Measurements from ENCODE around the gene PODXL2.
"Not testable (repeated sequence)": the region's sequence is repeated elsewhere in the genome, so short reads cannot be mapped to it uniquely, and the experiment has no call there.

Gene PODXL2

GRCh38 chr3:127651516-127652172 lies 22.7 kb downstream of the PODXL2 start:
- DNase-seq (ENCODE audit: insufficient read length, low spot score) (no peak), FAIRE-seq (no peak)
- no peak for TF ChIP-seq CTCF (IDR thresholded peaks at IDR 0.05; ENCODE audit: insufficient read depth, missing control alignments)

- TF ChIP-seq CTCF (IDR thresholded peaks at IDR 0.05; ENCODE audit: insufficient read depth, missing control alignments), result peak; percentile 63
- FAIRE-seq, result no peak
- DNase-seq (ENCODE audit: insufficient read length, low spot score), result peak; percentile 52
Observed at GRCh38 chr3:127652246-127652995, 23.4 kb downstream of the PODXL2 start.

GRCh38 chr3:127654374-127654773 lies 25.4 kb downstream of the PODXL2 start:
- no peak for TF ChIP-seq CTCF (IDR thresholded peaks at IDR 0.05; ENCODE audit: insufficient read depth, missing control alignments)
- FAIRE-seq (no peak), DNase-seq (ENCODE audit: insufficient read length, low spot score) (no peak)

- not testable (repeated sequence) for DNase-seq (ENCODE audit: insufficient read length, low spot score); FAIRE-seq
Observed at GRCh38 chr3:127654993-127655392, 26.0 kb downstream of the PODXL2 start.

GRCh38 chr3:127655641-127656040 lies 26.7 kb downstream of the PODXL2 start:
- DNase-seq (ENCODE audit: insufficient read length, low spot score), result no peak
- FAIRE-seq, result no peak
- no peak for TF ChIP-seq CTCF (IDR thresholded peaks at IDR 0.05; ENCODE audit: insufficient read depth, missing control alignments)

GRCh38 chr3:127656906-127657305 lies 27.9 kb downstream of the PODXL2 start:
- no peak for FAIRE-seq
- no peak for DNase-seq (ENCODE audit: insufficient read length, low spot score)
- no peak for TF ChIP-seq CTCF (IDR thresholded peaks at IDR 0.05; ENCODE audit: insufficient read depth, missing control alignments)

- FAIRE-seq, result no peak
- no peak for DNase-seq (ENCODE audit: insufficient read length, low spot score)
- TF ChIP-seq CTCF (IDR thresholded peaks at IDR 0.05; ENCODE audit: insufficient read depth, missing control alignments), result no peak
Observed at GRCh38 chr3:127658234-127658633, 29.2 kb downstream of the PODXL2 start.

Data from D721Med (cell line).